GM12891 (cell line): ENCODE results near the gene ZNF691.

Experiments used
- DNase-seq: peaks from one replicate; pipeline ENCODE4 v3.0.0; 2011; ENCODE audit warnings: low spot score; ENCODE audit not compliant: insufficient read length
- FAIRE-seq: peaks from 2 replicates; lab custom pipeline; 2011; peaks lifted over from hg19 to GRCh38; lab: Jason Lieb, UNC
- PAX5 ChIP-seq: IDR thresholded peaks from 2 replicates; pipeline ENCODE4 v1.6.1; 2011; ENCODE audit warnings: low read length, moderate library complexity, mild to moderate bottlenecking; ENCODE audit not compliant: insufficient read depth, severe bottlenecking
- POLR2A ChIP-seq: IDR thresholded peaks from 2 replicates; pipeline ENCODE4 v1.6.1; 2011; ENCODE audit warnings: low read depth, low read length, control low read depth
- POLR2AphosphoS5 ChIP-seq: IDR thresholded peaks from 2 replicates; pipeline ENCODE4 v1.6.1; 2011; ENCODE audit warnings: low read depth, low read length, control low read depth
- POU2F2 ChIP-seq: IDR thresholded peaks from 2 replicates; pipeline ENCODE4 v1.6.1; 2011; ENCODE audit warnings: low read depth, mild to moderate bottlenecking, control low read depth, low read length, moderate library complexity
- SPI1 ChIP-seq: IDR thresholded peaks from 2 replicates; pipeline ENCODE4 v1.6.1; 2011; ENCODE audit warnings: low read depth, low read length, control low read depth
- TAF1 ChIP-seq: IDR thresholded peaks from 2 replicates; pipeline ENCODE4 v1.6.1; 2011; ENCODE audit warnings: low read depth, low read length, control low read depth

Gene ZNF691

GRCh38 chr1:42844592-42845140, 1.7 kb upstream of the ZNF691 start:
- no peak for FAIRE-seq
- no peak for TF ChIP-seq POU2F2
- no peak for TF ChIP-seq POLR2A
- no peak for DNase-seq

GRCh38 chr1:42845193-42845592, 1.2 kb upstream of the ZNF691 start:
- no peak for DNase-seq
- FAIRE-seq = no peak
- TF ChIP-seq PAX5 (no peak), SPI1 (no peak), POU2F2 (no peak), TAF1 (no peak), POLR2A (no peak), POLR2AphosphoS5 (no peak)

DNA sequence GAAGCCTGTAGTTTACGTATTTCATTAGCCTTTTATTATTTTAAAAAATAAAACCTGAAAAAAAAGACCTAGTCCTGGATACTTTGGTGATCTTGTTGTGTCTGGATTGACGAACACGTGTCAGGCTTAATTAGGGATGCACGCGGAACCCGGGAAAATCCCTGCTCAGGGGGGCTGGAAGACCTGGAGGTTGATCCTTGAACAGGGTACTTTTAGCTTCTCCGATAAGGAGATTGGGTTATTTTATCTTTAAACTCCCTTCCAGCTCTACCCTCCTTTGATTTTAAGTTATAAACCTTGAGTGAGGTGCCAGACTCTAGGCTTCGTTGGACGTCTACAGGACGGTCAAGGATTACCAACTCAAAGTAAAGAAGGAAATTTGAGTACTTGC, 552 bp upstream of the ZNF691 start:
- TF ChIP-seq POLR2AphosphoS5 (no peak), PAX5 (no peak), POLR2A (no peak), POU2F2 (no peak), SPI1 (no peak), TAF1 (no peak)
- DNase-seq (no peak), FAIRE-seq (no peak)

GRCh38 chr1:42847111-42847595, 740 bp downstream of the ZNF691 start:
- TF ChIP-seq POU2F2 (no peak), POLR2AphosphoS5 (no peak)
- peak; percentile 50 for FAIRE-seq
- no peak for DNase-seq

- peak; percentile 9 for FAIRE-seq
- DNase-seq = no peak
- TF ChIP-seq PAX5 (no peak), POLR2A (no peak), SPI1 (no peak)
Observed at GRCh38 chr1:42847721-42848460, 1.5 kb downstream of the ZNF691 start.

DNA sequence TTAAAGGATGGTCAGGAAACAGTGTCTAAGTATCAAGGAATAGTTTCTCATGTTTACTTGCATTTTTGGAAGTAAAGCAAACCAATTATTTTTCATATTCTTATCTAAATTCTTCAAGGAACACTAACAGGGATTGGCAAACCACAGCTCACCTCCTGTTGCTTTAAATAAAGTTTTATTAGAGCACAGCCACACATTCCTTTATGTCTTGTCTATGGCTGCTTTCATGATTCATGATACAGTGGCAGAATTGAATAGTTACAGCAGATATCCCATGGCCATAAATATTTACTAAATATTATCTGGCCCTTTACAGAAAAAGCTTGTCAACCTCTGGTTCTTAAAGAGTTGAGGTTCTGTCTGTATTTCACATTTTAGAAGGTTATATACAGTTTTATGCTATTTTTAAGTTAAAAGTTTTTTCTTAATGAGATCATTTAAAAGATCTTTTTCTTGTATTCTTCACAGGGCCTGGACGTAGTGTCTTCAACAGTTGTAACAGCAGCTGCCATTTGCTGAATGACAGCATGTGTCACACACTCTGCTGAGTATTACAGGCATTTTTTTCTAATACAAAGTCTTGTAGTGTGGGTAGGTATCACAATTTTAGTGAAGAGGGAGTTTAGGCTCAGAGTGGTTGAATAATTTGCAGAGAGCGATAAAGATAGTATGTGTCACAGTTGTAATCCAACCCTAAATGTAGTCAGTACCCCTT, 2.6 kb downstream of the ZNF691 start:
- DNase-seq = no peak
- TF ChIP-seq POLR2AphosphoS5 (no peak), SPI1 (no peak), POLR2A (no peak), PAX5 (no peak), POU2F2 (no peak), TAF1 (no peak)
- FAIRE-seq = no peak

DNA sequence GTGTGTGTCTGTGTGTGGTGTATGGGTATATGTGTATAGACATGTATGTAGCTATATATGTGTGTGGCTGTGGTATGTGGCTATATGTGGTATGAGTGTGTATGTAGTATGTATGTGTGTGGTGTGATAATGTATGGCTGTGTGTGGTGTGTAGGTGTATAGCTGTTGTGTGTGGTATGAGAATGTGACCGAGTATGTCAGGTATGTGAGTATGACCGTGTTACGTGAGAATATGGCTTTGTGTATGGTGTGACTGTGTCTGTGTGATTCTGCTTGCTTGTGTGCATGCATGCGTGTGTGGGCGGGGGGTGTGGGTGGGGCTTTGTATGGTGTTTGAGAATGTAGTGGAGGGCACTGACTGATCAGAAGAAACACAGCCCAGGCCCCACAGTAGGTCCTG, 3.5 kb downstream of the ZNF691 start:
- no peak for DNase-seq
- no peak for TF ChIP-seq POLR2A
- TF ChIP-seq SPI1 = no peak
- TF ChIP-seq POLR2AphosphoS5 = no peak
- TF ChIP-seq TAF1 = no peak
- TF ChIP-seq PAX5 = no peak
- no peak for TF ChIP-seq POU2F2
- FAIRE-seq = peak; percentile 86

DNA sequence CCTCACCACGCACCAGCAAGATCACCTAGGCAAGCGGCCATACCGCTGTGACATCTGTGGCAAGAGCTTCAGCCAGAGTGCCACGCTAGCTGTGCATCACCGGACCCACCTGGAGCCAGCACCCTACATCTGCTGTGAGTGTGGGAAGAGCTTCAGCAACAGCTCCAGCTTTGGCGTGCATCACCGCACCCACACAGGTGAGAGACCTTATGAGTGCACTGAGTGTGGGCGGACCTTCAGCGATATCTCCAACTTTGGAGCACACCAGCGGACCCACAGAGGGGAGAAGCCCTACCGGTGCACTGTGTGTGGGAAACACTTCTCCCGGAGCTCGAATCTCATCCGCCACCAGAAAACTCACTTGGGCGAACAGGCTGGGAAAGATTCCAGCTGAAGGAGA, 5.0 kb downstream of the ZNF691 start:
- no peak for TF ChIP-seq POLR2AphosphoS5
- TF ChIP-seq POU2F2 = no peak
- TF ChIP-seq POLR2A = no peak
- TF ChIP-seq PAX5 = no peak
- TF ChIP-seq TAF1 = no peak
- no peak for TF ChIP-seq SPI1
- DNase-seq (no peak), FAIRE-seq (no peak)

GRCh38 chr1:42851960-42852607, 5.7 kb downstream of the ZNF691 start:
- DNase-seq (no peak), FAIRE-seq (no peak)
- TF ChIP-seq SPI1 (0 out of 2 replicates have a peak, but pooled peaks have one; percentile 30), POLR2A (no peak)

DNA sequence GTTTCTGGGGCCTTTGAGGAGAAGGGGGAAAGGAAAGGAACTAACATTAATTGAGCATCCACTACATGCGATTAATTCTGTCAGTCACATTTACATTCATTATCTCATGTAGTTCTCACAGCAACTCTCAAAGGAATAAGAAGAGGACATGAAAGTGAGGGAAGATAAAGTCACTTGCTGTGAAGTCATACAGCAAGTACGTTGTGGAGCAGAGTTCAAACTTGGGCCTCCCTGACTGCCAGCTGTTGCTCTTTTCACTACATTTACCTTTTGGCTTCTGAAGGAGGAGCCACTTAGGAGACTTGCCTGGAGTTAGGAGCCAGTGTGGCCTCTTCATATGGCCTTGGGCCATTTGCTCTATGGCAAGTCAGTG, 6.2 kb downstream of the ZNF691 start:
- DNase-seq (no peak), FAIRE-seq (no peak)
- TF ChIP-seq POLR2AphosphoS5 (no peak), SPI1 (no peak), POU2F2 (no peak), POLR2A (no peak), TAF1 (no peak), PAX5 (no peak)
